Measurements from ENCODE around the gene CDK8.
"Not testable (repeated sequence)": the region's sequence is repeated elsewhere in the genome, so short reads cannot be mapped to it uniquely, and the experiment has no call there.

CDK8 gene

GRCh38 chr13:26253262-26253786 is 605 bp upstream of the CDK8 start:
- no peak for DNase-seq (ENCODE audit: low read depth in 3 of 3)

GRCh38 chr13:26254583-26255111 is 718 bp downstream of the CDK8 start:
- peak; percentile 12 to 15 (median 15) for DNase-seq (ENCODE audit: low read depth in 3 of 3)

GRCh38 chr13:26255115-26255514 is 1.2 kb downstream of the CDK8 start:
- DNase-seq (ENCODE audit: low read depth in 3 of 3) = no peak

GRCh38 chr13:26255691-26256277 is 1.9 kb downstream of the CDK8 start:
- no peak for DNase-seq (ENCODE audit: low read depth in 3 of 3)

- DNase-seq (ENCODE audit: low read depth in 3 of 3) = no peak
These were observed 3.1 kb downstream of the CDK8 start for GRCh38 chr13:26257049-26257448.

- DNase-seq (ENCODE audit: low read depth in 3 of 3) = no peak
These were observed 5.7 kb downstream of the CDK8 start for GRCh38 chr13:26259634-26260033.

GRCh38 chr13:26262156-26262555 is 8.2 kb downstream of the CDK8 start:
- no peak for DNase-seq (ENCODE audit: low read depth in 3 of 3)

- DNase-seq (ENCODE audit: low read depth in 3 of 3) = no peak
These were observed 12.4 kb downstream of the CDK8 start for GRCh38 chr13:26266311-26266710.

GRCh38 chr13:26270707-26271106 is 16.8 kb downstream of the CDK8 start:
- no peak for DNase-seq (ENCODE audit: low read depth in 3 of 3)

GRCh38 chr13:26272621-26273020 is 18.7 kb downstream of the CDK8 start:
- DNase-seq (ENCODE audit: low read depth in 3 of 3) = no peak

GRCh38 chr13:26280295-26280694 is 26.4 kb downstream of the CDK8 start:
- no peak for DNase-seq (ENCODE audit: low read depth in 3 of 3)

- no peak for DNase-seq (ENCODE audit: low read depth in 3 of 3)
These were observed 26.9 kb downstream of the CDK8 start for GRCh38 chr13:26280822-26281221.

GRCh38 chr13:26285911-26286310 is 32.0 kb downstream of the CDK8 start:
- not testable (repeated sequence) for DNase-seq (ENCODE audit: low read depth in 3 of 3)

- DNase-seq (ENCODE audit: low read depth in 3 of 3) = not testable (repeated sequence)
These were observed 34.9 kb downstream of the CDK8 start for GRCh38 chr13:26288838-26289237.

- no peak for DNase-seq (ENCODE audit: low read depth in 3 of 3)
These were observed 41.9 kb downstream of the CDK8 start for GRCh38 chr13:26295812-26296211.

GRCh38 chr13:26299168-26299750 is 45.3 kb downstream of the CDK8 start:
- no peak for DNase-seq (ENCODE audit: low read depth in 3 of 3)

GRCh38 chr13:26300140-26300539 is 46.2 kb downstream of the CDK8 start:
- no peak for DNase-seq (ENCODE audit: low read depth in 3 of 3)

GRCh38 chr13:26305676-26306075 is 51.7 kb downstream of the CDK8 start:
- no peak for DNase-seq (ENCODE audit: low read depth in 3 of 3)

- no peak for DNase-seq (ENCODE audit: low read depth in 3 of 3)
These were observed 53.8 kb downstream of the CDK8 start for GRCh38 chr13:26307701-26308100.

GRCh38 chr13:26308250-26308649 is 54.3 kb downstream of the CDK8 start:
- DNase-seq (ENCODE audit: low read depth in 3 of 3) = no peak

- DNase-seq (ENCODE audit: low read depth in 3 of 3) = no peak
These were observed 54.9 kb downstream of the CDK8 start for GRCh38 chr13:26308836-26309235.

- no peak for DNase-seq (ENCODE audit: low read depth in 3 of 3)
These were observed 56.1 kb downstream of the CDK8 start for GRCh38 chr13:26310003-26310402.

GRCh38 chr13:26310470-26310869 is 56.5 kb downstream of the CDK8 start:
- no peak for DNase-seq (ENCODE audit: low read depth in 3 of 3)
